ENCODE data around the gene PTPMT1.

The PTPMT1 gene

DNA sequence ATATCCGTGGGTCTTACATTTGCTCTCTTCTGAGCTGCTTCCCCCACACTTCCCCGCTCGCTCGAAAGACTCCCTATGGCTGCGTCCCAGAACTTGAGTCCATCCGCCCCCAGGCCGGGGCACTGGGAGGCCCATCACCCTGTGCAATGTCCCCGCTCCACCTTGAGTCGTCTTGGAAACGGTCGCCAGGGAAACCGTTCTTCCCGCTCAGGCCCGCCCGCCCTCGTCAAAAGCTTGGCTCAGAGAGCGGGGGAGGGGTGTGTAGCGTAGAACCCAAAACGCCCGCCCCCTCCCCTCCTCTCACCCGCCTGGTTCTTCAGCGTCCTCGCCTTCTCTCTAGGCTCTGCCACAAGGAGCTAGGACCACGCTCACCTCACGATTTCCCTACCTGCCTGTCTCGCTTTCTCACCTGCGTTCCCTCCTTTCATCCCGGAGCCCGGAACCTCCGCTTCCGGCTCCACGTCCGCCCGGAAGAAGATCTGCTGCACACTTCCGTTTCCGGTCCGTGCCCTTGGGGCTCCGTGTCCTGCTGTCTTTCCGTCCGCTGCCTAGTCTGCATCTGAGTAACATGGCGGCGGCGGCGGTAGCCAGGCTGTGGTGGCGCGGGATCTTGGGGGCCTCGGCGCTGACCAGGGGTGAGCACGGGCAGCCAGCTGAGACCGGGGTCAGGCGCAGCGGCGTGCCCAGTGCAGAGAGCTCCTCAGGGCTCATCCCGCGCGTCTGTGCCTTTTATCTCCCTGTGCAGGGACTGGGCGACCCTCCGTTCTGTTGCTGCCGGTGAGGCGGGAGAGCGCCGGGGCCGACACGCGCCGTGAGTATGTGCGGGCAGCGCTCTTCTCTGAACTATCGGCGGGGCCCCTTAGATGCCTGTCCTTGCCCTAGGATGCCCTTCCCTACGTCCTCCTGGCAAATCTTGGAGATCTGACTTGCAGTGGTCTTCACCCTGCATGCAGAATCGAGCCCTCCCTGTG lies 13.4 kb downstream of the PTPMT1 start, which contains the start of the genes KBTBD4 and NDUFS3:
KBTBD4 (minus strand) TSS at position 447 of the 971 bp plus-strand sequence; CDS start at position 428, 19 bp downstream.
NDUFS3 (plus strand) TSS at position 551 of the 971 bp plus-strand sequence; CDS start at position 569, 18 bp downstream.
- DNase-seq (ENCODE audit: low read depth in 2 of 2) = peak; percentile 73 to 83

DNA sequence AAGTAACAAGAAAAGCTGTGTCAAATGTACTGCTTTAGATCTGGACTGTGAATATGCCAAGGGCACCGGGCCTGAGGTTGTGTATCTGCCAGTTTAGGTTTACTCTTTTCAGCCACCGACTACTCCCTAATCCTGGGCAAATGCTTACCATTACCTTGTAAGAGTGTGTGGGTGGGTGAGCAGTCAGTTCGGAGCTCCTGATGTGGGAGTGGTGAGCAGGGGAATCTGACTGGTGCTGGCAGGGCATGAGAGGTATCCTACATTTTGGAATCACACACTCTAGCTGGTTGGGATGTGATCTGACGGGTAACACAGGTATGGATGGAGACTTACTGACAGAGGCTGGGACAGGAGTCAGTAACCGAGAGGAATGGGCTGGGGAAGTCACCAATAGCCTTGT lies 18.4 kb downstream of the PTPMT1 start:
- no peak for DNase-seq (ENCODE audit: low read depth in 2 of 2)

DNA sequence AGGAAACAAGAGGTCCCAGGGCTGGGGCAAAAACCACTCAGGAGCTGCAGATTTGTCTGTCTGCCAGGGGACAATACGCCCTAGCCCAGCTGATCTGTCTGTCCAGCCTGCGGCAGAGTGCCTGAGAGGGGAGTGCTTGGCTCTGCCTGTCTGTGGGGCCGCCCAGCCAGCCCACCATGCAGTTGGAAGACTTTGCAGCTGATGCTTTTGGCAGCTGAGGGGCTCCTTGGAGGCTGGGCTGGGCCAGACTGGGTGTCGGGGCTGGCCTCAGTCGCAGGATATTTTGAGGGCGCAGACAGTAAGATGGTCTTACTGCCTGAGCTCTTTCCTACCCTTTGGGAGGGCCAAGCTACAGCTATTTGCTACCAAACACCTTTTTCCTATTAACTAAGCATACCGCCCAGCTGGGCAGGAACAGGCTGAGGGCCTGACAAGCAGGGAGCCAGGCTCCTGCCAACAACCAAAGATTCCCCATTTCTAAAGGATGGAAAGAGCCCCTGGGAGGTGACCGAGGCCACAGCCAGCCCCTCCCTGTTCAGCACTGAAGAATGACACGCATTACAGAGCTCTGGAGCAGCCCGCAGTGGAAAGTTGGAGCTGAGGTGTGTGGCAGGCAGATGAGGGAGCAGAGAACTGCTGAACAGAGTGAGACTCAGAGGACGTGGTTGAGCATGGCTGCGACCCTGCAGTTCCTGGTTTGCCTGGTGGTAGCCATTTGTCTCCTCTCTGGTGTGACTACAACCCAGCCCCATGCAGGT lies 20.9 kb downstream of the PTPMT1 start, which contains the start of gene FAM180B:
FAM180B (plus strand) TSS at position 581 of the 758 bp plus-strand sequence; CDS start at position 672, 91 bp downstream.
- DNase-seq (ENCODE audit: low read depth in 2 of 2) = no peak

DNA sequence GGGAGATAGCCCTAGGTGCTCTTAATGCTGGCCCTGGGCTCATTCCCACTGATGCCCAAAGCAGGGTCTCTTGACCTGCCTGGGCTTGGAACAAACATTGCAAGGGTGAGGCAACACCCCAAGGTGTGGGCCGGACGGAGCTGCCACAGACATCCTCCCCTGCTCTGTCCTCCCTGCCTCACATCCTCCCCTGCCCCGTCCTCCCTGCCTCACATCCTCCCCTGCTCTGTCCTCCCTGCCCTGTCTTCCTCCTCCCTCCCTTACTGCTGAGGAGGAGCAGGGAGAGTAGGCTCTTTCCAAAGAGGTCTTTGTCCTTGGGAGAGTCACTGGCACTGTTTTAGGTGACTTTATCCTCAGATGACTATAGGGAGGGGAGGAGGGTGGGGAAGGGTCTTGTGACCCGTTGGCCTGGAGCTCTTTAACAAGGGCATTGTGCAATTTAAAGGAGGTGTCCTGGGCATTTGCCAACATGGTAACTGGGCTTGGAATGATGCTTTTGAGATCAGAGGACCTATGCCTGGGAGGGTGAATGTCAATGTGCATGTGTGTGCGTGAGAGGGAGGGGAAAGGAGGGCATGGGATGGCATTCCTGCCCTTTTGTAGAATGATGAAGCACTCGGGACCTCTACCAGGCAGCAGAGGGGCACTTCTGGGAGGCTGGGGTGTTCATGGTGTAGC lies 21.8 kb downstream of the PTPMT1 start:
- no peak for DNase-seq (ENCODE audit: low read depth in 2 of 2)

DNA sequence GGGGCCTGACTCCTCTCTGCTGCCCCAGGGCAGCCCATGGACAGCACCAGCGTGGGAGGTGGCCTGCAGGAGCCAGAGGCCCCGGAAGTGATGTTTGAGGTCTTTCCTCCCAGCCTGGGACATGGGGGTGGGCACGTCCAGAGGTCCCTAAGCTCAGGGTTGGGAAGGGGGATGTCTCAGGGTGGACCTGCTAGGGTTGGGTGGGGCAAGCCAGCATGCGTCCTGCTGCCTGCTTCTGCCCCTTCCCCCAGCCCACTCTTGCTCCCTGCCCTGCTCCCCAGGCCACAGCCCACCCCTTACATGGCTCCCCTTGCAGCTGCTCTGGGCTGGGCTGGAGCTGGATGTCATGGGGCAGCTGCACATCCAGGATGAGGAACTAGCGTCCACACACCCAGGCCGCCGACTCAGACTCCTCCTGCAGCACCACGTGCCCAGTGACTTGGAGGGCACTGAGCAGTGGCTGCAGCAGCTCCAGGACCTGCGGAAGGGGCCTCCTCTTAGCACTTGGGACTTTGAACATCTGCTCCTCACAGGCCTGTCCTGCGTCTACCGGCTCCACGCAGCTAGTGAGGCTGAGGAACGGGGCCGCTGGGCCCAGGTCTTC lies 22.4 kb downstream of the PTPMT1 start:
- DNase-seq (ENCODE audit: low read depth in 2 of 2) = no peak

DNA sequence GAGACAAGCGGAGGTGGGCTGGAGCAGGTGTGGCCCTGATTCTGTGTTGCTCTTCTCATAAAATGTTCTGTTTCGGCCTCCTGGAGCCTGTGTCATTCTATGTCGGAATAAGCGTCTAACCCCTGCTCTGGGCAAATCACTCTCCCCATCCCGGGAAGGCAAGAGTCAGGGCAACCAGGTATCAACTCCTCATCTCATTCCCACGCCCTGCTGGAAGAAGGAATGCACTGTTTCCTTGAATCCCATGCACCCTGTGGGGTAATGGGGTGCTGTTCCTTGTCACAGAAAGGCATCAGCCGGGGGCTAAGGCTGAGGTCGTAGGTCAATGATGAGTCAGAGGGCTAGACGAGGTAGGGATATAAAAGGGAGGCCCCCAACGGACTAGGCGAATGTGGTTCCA lies 23.7 kb downstream of the PTPMT1 start:
- no peak for DNase-seq (ENCODE audit: low read depth in 2 of 2)

DNA sequence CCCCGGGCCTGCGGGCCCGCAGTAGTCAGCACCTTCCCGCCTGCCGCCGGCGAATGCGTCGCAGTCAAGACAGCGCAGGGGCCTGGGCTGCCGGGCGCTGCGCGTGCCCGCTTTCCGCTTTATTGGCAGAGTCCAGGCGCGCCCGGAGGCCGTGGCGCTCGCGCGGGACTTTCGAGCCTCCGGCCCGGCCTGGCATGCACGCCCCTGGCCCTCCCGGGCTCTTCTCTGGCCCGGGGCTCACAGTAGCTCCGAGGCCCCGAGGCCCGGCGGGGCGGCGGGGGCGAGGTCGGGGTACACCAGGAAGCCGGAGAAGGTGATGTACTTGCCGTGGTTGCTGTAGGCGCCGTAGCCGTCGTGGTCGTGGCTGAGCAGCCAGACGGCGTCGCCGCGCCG lies 24.2 kb downstream of the PTPMT1 start:
- no peak for DNase-seq (ENCODE audit: low read depth in 2 of 2)

DNA sequence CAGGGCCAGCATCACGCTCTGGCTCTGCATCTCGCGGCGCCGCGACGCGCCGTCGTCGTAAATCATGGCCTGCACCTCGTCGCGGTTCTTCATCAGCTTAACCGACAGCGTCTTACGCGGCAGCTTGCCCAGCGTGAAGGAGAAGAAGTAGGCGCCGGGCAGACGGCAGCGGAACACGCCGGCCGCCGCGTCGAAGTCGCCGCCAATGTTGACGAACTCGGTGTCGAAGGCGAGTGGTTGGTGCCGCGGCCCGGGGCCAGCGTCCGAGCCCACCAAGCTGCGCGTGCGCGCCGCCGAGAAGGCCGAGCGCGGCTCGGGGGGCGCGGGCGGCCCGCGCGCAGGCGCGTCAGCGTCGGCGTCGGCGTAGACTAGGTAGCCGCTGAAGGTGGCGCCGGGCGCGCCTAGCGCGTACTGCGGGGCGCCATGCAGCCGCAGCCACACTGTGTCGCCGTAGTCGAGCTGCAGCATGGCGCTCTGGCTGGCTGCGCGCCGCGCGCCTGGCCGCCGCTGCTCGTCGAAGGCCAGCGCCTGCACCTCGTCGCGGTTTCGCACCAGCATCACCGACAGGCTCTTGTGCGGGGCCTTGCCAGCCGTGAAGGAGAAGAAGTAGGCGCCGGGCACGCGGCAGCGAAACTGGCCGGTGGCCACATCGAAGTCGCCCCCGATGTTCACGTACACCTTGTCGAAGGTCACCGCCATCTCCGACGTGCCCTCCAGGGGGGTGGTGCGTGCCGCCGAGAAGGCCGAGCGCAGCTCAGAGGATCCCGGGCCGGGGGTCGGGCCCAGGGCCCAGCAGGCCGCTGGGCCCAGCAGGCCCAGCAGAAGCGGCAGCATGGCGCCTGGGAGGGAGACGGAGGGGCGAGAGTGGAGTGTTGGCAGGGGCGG lies 24.8 kb downstream of the PTPMT1 start:
- DNase-seq (ENCODE audit: low read depth in 2 of 2) = no peak

DNA sequence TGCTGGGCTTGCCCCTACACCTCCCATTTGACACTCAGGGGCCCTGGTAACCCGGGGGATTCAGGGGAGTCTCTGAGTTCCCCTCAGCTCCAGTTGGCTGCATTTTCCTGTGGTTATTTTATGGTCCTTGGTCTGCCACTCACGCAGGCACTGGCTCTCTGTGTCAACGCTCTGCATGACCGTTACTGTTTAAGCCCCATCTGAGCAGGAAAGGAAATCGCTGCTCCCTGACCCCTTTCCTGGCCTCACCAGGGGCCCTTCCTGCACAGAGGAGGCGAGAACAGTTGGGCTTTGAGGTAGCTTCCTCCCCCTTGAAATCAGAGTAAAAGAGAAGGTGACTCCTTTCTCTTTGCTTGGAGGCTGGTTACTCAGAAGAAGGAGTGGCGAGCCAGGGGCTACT lies 26.4 kb downstream of the PTPMT1 start:
- no peak for DNase-seq (ENCODE audit: low read depth in 2 of 2)

DNA sequence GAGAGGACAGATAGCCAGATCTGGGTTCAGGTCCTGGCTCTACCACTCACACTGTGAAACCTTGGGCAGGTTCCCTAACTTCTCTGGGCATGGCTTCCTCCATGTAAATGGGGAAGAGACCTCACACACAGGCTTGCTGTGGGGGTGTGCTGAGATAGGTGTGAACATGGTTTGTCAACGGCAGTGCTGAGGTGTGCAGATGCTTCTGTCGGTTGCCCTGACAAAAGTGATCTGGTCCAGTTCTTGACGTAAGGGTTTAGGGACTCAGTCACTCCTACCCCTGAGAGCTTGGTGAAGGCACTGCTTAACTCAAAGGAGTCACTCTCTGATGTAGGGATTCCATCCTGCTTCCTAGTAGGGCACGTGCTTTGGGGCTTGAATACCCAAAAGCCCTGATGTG lies 26.9 kb downstream of the PTPMT1 start:
- no peak for DNase-seq (ENCODE audit: low read depth in 2 of 2)

DNA sequence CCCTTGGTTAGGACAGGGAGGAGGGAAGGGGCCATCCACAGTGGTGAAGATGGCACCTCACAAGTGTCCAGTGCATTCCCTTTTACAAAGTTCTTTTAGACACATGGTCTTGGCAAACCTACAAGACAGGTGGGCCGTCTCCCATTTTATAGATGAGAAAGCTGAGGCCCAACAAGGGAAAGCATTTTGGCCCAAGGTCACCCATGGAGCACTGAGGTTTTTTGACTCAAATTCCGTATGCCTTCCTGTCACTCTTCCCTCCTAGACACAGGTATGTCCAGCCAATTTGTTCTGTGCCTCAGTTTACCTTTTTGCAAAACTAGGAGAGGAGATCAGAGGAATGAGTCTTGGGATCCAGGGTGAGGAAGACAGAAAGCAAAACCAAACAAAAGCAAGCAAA lies 27.6 kb downstream of the PTPMT1 start:
- no peak for DNase-seq (ENCODE audit: low read depth in 2 of 2)

DNA sequence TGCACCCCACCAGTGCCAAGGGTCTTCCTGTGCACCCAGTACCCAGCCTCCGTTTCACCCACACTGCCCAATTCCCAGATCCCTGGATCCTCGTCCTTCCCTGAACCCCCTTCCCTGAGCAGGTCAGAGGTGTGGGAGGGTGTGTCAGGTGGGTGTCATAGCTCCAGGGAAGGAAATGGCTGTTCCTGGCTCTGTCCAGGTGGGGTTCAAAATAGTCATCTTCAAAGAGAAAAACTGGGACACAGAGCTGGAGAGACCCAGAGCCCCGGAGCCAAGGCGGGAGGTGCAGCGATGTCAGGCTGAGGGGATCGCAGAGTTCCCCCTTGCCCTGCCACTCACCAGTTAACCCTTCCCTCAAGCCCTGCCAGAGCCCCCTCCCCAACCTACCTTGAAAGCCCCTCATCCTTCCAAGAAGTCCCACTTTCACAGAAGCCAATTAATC lies 28.1 kb downstream of the PTPMT1 start:
- DNase-seq (ENCODE audit: low read depth in 2 of 2) = no peak

DNA sequence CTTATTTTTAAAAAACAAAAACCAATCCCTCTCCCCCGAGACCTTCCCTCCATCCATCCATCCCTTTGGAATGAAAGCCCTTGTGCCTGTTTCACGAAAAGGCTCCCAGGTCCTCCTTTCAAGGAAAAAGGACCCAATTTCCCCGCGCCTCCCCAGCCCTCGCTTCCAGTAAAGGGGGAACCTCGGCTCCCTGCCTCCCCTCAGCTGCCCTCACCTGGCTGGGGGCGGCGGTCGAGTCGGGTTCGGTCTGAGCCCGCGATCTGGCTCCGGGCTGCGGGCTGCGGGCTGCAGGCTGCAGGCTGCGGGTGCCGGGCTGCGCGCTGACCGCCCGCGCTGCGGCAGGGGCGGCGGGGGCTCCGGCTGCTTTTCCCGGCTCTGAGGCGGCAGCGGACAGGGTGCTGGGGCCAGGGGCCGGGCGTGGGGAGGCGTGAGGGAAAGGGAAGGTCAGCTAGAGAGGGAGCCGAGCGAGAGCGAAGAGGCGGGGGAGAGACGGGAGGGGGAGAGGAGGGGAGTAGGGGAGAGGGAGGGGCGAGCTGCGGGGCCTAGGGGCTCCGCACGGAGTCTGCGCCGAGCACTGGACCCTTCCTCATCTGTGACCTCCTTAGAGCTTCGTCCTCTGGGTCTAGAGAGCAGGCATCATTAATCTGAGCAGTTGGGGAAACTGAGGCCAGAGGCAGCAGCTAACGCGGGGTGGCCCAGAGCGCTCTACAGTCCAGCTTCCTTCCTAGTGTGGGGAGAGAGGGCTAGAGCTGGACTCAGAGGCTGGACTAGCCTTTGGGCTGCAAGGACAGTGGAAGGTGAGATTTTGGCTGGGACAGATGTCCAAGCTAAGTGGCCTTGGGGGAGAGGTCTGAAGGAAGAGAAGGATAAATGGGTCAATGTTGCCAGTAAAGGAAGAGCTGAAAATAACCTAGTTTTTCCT lies 28.8 kb downstream of the PTPMT1 start, which contains the start of gene C1QTNF4:
C1QTNF4 (minus strand) TSS at position 478 of the 922 bp plus-strand sequence. CDS start 3,601 bp downstream, outside the sequence.
- DNase-seq (ENCODE audit: low read depth in 2 of 2) = no peak

DNA sequence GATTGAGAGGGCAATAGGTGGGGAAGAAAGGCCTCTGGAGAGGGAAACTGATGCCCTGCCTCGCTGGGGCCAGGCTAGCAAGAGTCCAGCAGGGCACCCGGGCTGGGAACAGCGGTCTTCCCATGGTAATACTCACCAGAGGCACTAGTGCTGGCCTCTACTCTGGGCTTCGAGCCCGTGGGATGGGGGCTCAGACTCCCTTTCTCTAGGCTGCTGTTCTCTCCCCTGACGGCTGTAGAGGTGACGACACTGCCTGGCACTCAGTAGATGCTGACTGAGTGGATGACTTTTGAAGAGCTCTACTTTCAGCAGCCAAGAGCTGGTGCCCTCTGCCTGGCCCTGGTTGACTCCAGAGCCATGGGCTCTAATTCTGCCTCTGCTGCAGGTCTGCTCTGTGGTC lies 29.6 kb downstream of the PTPMT1 start:
- no peak for DNase-seq (ENCODE audit: low read depth in 2 of 2)

DNA sequence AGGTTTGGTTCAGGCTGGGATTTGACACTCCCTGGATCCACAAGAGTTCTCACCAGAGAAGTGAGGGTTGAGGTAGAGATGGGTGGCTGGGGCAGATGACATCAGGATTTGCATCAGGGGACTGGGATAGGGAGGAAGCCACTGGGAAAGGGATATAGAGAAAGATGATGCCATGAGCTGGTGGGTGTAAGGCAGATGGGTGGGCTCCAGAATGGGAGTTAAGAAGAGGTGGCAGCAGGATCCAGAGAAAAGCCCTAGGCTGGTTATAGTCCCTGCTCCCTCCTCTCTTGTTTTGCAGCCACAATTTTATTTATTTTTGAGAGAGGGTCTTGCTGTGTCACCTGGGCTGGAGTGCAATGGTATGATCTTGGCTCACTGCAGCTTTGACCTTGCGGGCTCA lies 30.6 kb downstream of the PTPMT1 start:
- DNase-seq (ENCODE audit: low read depth in 2 of 2) = no peak

DNA sequence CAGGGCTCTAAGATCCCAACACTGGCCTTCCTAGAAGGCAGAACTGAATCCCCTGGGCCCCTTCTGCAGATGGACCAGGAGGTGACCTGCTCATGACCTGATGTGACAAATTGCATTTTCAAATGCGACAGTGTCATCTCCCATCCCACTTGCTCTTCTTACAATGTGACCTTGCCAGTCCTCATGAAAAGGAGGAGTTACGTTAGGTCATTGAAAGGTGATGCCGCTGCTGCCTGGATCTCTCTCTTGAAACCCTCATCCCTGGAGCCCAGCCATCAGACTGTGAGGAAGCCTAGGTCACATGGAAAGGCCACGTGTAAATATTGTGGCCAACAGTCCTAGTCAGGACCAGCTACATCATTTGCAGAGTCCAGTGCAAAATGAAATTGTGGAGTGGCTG lies 34.5 kb downstream of the PTPMT1 start:
- DNase-seq (ENCODE audit: low read depth in 2 of 2) = no peak

DNA sequence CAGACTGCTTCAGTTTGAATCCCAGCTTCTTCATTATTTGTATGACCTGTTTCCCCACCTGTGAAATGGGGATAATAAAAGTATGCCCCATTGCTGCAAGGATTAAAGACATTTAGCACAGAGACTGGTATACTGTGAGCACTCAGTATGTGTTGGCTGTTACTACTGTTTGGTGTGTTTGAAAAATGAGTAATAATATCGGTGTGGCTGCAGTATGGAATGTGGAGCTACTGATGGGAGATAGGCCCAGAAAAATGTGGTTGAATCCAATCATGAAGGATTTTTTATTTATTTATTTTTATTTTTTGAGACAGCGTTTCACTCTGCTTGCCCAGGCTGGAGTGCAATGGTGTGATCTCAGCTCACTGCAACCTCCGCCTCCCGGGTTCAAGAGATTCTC lies 37.9 kb downstream of the PTPMT1 start:
- no peak for DNase-seq (ENCODE audit: low read depth in 2 of 2)

DNA sequence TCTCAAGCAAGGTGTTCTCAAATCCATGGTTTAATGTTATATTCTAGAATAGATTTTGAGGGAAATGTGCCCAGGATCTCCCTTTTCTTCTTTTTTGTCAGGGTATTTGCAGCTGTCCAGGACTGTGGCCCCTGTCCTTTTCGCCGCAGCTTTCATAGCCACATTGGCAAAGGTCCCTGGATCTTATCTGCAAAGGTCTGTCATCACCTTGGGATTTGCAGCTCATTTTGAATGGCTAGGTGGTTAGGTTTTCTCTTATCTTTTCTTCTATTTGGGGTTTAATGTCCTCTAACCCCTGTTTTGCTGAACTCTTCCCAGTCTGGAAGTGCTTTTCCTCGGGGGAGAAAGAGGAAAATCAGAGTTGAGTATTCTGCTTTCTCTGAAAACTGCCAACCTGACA lies 40.5 kb downstream of the PTPMT1 start:
- no peak for DNase-seq (ENCODE audit: low read depth in 2 of 2)

DNA sequence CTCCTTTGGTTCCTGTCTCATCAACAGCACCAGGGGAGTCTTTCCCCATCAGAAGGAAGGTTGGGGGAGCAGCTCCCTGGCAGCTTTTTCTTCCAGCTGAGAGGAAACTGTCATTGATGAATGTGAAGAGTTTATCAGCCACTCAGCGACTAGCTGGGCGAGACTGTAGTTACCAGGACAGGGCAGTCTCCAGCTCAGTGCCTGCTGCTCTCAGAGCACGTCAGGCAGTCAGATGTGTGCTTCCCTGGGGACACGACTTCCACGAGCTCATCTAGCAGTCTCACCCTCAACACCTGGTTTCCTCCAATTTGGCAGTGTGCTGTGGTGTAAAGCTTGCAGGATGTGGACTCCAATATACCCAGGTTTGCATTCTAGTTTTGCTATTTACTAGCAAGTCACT lies 41.3 kb downstream of the PTPMT1 start:
- no peak for DNase-seq (ENCODE audit: low read depth in 2 of 2)

All from stimulated activated CD8-positive, alpha-beta memory T cell treated with anti-CD3 and anti-CD28 coated beads, Interleukin-2, amount 100 ng/mL, for 48 hours (primary cell).